AG09309 (cell line): ENCODE results near the gene ELANE.
"Not testable (repeated sequence)": the region's sequence is repeated elsewhere in the genome, so short reads cannot be mapped to it uniquely, and the experiment has no call there.

Source experiments
- DNase-seq: peaks from one replicate; pipeline ENCODE4 v3.0.0-alpha.2; 2010; ENCODE audit warnings: low read depth
- H3K4me3 ChIP-seq: 2 replicates; pipeline ENCODE4 v1.5.1; 2011; ENCODE audit warnings: mild to moderate bottlenecking, low read depth, low read length, moderate library complexity; ENCODE audit not compliant: control insufficient read depth
- TF ChIP-seq, protein P1 (sequence below): IDR thresholded peaks from 2 replicates; pipeline ENCODE4 v1.5.1; 2011; ENCODE audit warnings: mild to moderate bottlenecking, low read depth, low read length, inconsistent platforms; ENCODE audit not compliant: insufficient read depth, control insufficient read depth; ENCODE audit errors: missing control alignments

ELANE gene

DNA sequence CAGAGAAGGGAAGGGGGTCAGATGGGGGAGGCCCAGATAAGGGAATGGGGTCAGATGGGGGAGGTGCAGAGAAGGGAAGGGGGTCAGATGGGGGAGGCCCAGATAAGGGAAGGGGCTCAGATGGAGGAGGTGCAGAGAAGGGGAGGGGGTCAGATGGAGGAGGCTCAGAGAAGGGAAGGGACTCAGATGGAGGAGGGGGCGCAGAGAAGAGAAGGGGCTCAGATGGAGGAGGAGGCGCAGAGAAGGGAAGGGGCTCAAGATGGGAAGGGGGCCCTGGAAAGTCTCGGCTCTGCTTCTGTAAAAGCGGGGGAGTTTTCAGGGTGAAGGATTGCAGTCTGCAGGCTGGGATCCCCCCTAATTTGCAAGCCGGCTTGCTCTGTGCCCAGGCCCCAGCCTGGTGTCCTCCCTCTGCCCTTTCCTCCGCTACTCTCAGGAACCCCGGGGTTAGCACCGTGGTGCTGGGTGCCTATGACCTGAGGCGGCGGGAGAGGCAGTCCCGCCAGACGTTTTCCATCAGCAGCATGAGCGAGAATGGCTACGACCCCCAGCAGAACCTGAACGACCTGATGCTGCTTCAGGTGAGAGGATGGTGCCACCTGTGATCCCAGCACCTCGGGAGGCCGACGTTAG, 22.9 kb upstream of the ELANE start:
- TF ChIP-seq, protein P1, sequence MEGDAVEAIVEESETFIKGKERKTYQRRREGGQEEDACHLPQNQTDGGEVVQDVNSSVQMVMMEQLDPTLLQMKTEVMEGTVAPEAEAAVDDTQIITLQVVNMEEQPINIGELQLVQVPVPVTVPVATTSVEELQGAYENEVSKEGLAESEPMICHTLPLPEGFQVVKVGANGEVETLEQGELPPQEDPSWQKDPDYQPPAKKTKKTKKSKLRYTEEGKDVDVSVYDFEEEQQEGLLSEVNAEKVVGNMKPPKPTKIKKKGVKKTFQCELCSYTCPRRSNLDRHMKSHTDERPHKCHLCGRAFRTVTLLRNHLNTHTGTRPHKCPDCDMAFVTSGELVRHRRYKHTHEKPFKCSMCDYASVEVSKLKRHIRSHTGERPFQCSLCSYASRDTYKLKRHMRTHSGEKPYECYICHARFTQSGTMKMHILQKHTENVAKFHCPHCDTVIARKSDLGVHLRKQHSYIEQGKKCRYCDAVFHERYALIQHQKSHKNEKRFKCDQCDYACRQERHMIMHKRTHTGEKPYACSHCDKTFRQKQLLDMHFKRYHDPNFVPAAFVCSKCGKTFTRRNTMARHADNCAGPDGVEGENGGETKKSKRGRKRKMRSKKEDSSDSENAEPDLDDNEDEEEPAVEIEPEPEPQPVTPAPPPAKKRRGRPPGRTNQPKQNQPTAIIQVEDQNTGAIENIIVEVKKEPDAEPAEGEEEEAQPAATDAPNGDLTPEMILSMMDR, result no peak
- H3K4me3 ChIP-seq, result no peak overlapping the region
- no peak for DNase-seq

DNA sequence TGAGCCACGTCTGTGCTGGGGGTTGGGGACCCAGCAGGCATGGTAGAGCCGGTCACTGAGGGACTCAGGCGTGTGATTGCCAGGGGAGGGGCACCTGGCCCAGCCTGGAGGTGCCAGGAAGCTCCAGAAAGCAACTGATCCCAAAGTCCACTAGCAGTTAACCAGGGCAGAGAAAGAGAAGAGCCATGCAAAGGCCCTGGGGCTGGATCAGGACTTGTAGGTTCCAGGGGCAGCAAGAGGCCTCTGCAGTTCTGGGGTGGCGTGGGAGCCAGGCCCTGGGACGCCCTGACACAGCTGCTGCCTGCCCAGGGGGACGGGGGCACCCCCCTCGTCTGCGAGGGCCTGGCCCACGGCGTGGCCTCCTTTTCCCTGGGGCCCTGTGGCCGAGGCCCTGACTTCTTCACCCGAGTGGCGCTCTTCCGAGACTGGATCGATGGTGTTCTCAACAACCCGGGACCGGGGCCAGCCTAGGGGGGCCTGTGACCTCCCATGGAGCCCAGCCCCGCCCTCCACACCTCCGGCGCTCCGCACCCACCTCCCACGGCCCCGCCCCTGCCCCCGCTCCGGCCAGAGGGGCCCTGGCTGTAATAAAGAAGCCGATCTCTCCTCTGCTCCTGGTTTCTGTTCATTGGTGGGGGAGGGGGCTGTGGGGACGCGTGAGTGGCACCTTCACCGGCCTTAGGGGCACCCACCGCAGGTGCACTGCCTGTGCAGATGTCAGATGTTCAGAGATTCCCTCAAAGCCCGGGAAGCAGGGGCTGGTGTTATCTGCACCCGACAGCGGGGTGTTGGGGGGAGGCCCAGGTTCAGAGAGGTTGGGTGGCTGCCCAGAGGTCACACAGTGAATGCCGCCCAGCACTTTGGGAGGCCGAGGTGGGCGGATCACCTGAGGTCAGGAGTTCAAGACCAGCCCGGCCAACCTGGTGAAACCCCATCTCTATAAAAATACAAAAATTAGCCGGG, 20.4 kb upstream of the ELANE start:
- DNase-seq, result no peak
- TF ChIP-seq, protein P1, result no peak
- H3K4me3 ChIP-seq, result no peak overlapping the region

GRCh38 chr19:834216-834615, 17.9 kb upstream of the ELANE start:
- no peak overlapping the region for H3K4me3 ChIP-seq
- TF ChIP-seq, protein P1, result no peak
- no peak for DNase-seq

DNA sequence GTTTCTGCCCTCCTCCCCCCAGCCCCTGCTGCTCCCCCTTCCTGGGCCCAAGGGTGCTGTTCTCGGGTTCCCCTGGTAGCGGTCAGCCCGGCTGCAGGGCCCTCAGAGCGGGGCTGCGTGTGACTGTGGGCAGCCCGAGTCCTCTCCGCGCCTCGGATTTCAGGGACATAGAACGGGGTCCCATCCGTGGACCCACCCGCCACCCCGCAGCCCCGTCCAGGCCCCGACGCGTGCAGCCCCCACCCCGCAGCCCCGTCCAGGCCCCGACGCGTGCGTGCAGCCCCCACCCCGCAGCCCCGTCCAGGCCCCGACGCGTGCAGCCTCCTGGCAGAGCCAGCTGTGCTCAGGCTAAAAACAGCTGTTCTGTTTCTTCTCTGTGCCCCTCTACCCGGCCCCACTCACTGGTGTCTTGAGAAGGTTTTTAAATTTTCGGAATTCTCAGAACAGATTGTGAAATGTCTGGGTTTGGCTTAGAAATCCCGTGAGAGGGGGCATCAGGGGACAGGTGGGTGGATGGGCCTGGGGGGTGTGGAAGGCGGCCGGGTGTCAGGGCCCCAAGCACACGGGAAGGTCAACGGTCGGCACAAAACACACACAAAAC, 16.8 kb upstream of the ELANE start:
- TF ChIP-seq, protein P1, result no peak
- no peak overlapping the region for H3K4me3 ChIP-seq
- no peak for DNase-seq

- TF ChIP-seq, protein P1, result no peak
- no peak within 1 kb of the TSS for H3K4me3 ChIP-seq
- DNase-seq, result no peak
Measured at GRCh38 chr19:840519-841206, 11.4 kb upstream of the ELANE start, which contains the start of gene PRTN3. PRTN3 (plus strand) TSS chr19:840999; CDS start chr19:841009, 10 bp downstream.

GRCh38 chr19:842802-843179, 9.3 kb upstream of the ELANE start:
- DNase-seq, H3K4me3 ChIP-seq: not testable (repeated sequence)
